ENCODE data around the gene PGLYRP3.
A peak's percentile ranks its signal among the peaks of the same experiment; 100 is the strongest.

The PGLYRP3 gene

GRCh38 chr1:153312570-153313186 is at the start of gene PGLYRP3:
Gene PGLYRP3, minus strand, starts transcription at chr1:153312952. Its CDS starts 2,287 bp downstream, at chr1:153310665.
- no peak for DNase-seq

GRCh38 chr1:153362187-153362775 is 49.5 kb upstream of the PGLYRP3 start:
- DNase-seq = no peak

GRCh38 chr1:153361480-153362109 is 48.8 kb upstream of the PGLYRP3 start:
- no peak for DNase-seq

- no peak for DNase-seq
Measured at GRCh38 chr1:153360592-153361479, 48.1 kb upstream of the PGLYRP3 start.

GRCh38 chr1:153360190-153360589 is 47.4 kb upstream of the PGLYRP3 start:
- no peak for DNase-seq

- no peak for DNase-seq
Measured at GRCh38 chr1:153359241-153359640, 46.5 kb upstream of the PGLYRP3 start.

GRCh38 chr1:153358691-153358975 is 45.9 kb upstream of the PGLYRP3 start:
- no peak for DNase-seq

GRCh38 chr1:153357853-153358690 is 45.3 kb upstream of the PGLYRP3 start, which contains the start of gene S100A9:
Gene S100A9, plus strand, starts transcription at chr1:153357854. Its CDS starts 430 bp downstream, at chr1:153358284.
- DNase-seq = no peak

- no peak for DNase-seq
Measured at GRCh38 chr1:153357076-153357852, 44.5 kb upstream of the PGLYRP3 start.

- DNase-seq = no peak
Measured at GRCh38 chr1:153356392-153357075, 43.8 kb upstream of the PGLYRP3 start.

- DNase-seq = peak; percentile 73
Measured at GRCh38 chr1:153355445-153356071, 42.8 kb upstream of the PGLYRP3 start.

- DNase-seq = no peak
Measured at GRCh38 chr1:153354515-153355193, 41.9 kb upstream of the PGLYRP3 start.

GRCh38 chr1:153353226-153353947 is 40.6 kb upstream of the PGLYRP3 start:
- peak; percentile 66 for DNase-seq

- no peak for DNase-seq
Measured at GRCh38 chr1:153352523-153352922, 39.8 kb upstream of the PGLYRP3 start.

- DNase-seq = no peak
Measured at GRCh38 chr1:153350321-153350957, 37.7 kb upstream of the PGLYRP3 start.

- no peak for DNase-seq
Measured at GRCh38 chr1:153349363-153350320, 36.9 kb upstream of the PGLYRP3 start.
